22Rv1 (cell line): Measurements from ENCODE around the gene RPEL1.

Experiments
- ZFX ChIP-seq: fragments of 450-650 bp; IDR thresholded peaks from 2 replicates; pipeline ENCODE4 v1.6.1; 2017; ENCODE audit warnings: antibody characterized with exemption, borderline replicate concordance
- TF ChIP-seq, protein P1 (sequence below): fragments of 450-650 bp; IDR thresholded peaks from 2 replicates; pipeline ENCODE4 v1.5.1; 2017; ENCODE audit warnings: mild to moderate bottlenecking

DNA sequence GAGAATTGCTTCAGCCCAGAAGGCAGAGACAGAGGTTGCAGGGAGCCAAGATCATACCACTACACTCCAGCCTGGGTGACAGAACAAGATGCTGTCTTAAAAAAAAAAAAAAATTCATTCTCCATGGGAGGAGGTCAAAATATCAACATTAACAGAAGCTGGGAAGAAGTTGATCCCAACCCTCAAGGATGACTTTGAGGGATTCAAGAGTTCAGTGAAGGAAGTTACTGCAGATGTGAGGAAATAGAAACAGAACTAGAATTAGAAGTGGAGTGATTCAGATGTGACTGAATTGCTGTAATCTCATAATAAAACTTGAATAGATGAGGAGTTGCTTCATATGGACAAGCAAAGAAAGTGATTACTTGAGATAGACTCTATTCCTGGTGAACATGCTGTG lies 19.7 kb upstream of the RPEL1 start:
- TF ChIP-seq, protein P1, sequence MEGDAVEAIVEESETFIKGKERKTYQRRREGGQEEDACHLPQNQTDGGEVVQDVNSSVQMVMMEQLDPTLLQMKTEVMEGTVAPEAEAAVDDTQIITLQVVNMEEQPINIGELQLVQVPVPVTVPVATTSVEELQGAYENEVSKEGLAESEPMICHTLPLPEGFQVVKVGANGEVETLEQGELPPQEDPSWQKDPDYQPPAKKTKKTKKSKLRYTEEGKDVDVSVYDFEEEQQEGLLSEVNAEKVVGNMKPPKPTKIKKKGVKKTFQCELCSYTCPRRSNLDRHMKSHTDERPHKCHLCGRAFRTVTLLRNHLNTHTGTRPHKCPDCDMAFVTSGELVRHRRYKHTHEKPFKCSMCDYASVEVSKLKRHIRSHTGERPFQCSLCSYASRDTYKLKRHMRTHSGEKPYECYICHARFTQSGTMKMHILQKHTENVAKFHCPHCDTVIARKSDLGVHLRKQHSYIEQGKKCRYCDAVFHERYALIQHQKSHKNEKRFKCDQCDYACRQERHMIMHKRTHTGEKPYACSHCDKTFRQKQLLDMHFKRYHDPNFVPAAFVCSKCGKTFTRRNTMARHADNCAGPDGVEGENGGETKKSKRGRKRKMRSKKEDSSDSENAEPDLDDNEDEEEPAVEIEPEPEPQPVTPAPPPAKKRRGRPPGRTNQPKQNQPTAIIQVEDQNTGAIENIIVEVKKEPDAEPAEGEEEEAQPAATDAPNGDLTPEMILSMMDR, result no peak
- no peak for TF ChIP-seq ZFX
